Neural crest cell (in vitro differentiated cells): Measurements from ENCODE around the gene TTLL5. TPM values are rescaled to one million over a fixed set of nuclear protein-coding genes. Genes with fewer than 3 reads are reported as not detected.

Source experiments
- DNase-seq: peaks from one replicate; pipeline ENCODE4 v3.0.0; 2021; ENCODE audit warnings: low read depth, mixed read lengths, low spot score
- H3K27ac Mint-ChIP-seq: one replicate; pipeline ENCODE4 v1.8.0; 2021; ENCODE audit warnings: mild to moderate bottlenecking, mixed read lengths; ENCODE audit not compliant: unreplicated experiment
- H3K27me3 Mint-ChIP-seq: 2 replicates; pipeline ENCODE4 v1.8.0; 2021; ENCODE audit warnings: low read depth, mild to moderate bottlenecking, mixed read lengths
- H3K36me3 Mint-ChIP-seq: 2 replicates; pipeline ENCODE4 v1.8.0; 2021; ENCODE audit warnings: low read depth, mild to moderate bottlenecking, mixed read lengths
- H3K4me1 Mint-ChIP-seq: 2 replicates; pipeline ENCODE4 v1.8.0; 2021; ENCODE audit warnings: mixed read lengths
- H3K4me3 Mint-ChIP-seq: one replicate; pipeline ENCODE4 v1.8.0; 2021; ENCODE audit warnings: mild to moderate bottlenecking, mixed read lengths
- H3K9me3 Mint-ChIP-seq: 2 replicates; pipeline ENCODE4 v1.8.0; 2021; ENCODE audit warnings: mixed read lengths
- total RNA-seq: library from RNA; stranded (reverse); gene quantifications from 2 replicates; pipeline ENCODE4 v1.2.1, GENCODE V29; 2021
- TF ChIP-seq, protein P1 (sequence below): fragments of 200-600 bp; sonication (generic); conservative IDR thresholded peaks from 2 replicates; pipeline ENCODE4 v1.5.0; 2021; ENCODE audit warnings: antibody characterized with exemption, mild to moderate bottlenecking

The TTLL5 gene
- total RNA-seq, 1 donor from 2014 or later = 55.7 TPM

DNA sequence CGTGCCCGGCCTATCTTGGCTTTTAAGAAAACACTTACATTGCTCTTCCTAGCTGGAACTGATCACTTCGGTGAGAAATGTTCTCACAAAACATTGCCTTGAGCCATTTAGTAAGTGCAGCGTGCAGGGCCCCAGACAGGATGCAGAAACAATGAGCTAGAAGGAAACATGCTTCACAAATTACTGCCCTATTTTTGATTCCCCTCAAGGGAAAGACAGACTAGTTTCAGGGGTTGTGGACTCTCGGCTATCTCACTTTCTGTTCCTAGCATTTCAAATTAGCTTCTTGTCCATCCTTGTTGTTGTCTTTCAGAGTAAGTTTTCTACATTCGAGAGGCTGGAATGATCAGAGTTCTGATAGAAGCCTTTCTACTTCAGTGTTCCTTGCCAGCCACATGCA lies 299.2 kb downstream of the TTLL5 start:
- peaks cover 10% of the 10 kb centered on the region for H3K36me3 Mint-ChIP-seq
- no peak for DNase-seq
- no peaks in the 10 kb centered on the region for H3K9me3 Mint-ChIP-seq
- H3K4me1 Mint-ChIP-seq = peaks cover 5% of the 10 kb centered on the region
- no peak overlapping the region for H3K27ac Mint-ChIP-seq
- H3K27me3 Mint-ChIP-seq = no peaks in the 10 kb centered on the region
- TF ChIP-seq, protein P1, sequence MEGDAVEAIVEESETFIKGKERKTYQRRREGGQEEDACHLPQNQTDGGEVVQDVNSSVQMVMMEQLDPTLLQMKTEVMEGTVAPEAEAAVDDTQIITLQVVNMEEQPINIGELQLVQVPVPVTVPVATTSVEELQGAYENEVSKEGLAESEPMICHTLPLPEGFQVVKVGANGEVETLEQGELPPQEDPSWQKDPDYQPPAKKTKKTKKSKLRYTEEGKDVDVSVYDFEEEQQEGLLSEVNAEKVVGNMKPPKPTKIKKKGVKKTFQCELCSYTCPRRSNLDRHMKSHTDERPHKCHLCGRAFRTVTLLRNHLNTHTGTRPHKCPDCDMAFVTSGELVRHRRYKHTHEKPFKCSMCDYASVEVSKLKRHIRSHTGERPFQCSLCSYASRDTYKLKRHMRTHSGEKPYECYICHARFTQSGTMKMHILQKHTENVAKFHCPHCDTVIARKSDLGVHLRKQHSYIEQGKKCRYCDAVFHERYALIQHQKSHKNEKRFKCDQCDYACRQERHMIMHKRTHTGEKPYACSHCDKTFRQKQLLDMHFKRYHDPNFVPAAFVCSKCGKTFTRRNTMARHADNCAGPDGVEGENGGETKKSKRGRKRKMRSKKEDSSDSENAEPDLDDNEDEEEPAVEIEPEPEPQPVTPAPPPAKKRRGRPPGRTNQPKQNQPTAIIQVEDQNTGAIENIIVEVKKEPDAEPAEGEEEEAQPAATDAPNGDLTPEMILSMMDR = no peak
- H3K4me3 Mint-ChIP-seq = no peak overlapping the region

DNA sequence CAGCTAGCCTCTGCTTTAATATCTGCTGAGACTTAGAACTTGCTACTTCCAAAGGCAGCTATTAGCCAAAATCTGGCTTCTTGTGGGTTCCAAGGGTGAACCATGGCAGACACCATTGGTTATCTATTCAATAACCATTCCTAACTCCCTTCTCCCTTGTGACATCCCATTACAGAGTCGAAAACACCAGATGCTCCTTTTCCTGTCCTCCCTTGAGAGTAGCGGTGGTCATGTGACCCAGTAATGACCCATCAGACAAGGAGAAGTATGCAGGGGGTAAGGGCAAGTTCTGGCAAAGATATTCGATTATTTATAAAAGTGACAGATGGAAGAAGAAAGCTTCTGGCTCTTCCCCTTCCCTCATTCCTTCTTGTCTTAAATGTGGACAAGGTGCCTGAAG lies 300.6 kb downstream of the TTLL5 start:
- TF ChIP-seq, protein P1 = no peak

DNA sequence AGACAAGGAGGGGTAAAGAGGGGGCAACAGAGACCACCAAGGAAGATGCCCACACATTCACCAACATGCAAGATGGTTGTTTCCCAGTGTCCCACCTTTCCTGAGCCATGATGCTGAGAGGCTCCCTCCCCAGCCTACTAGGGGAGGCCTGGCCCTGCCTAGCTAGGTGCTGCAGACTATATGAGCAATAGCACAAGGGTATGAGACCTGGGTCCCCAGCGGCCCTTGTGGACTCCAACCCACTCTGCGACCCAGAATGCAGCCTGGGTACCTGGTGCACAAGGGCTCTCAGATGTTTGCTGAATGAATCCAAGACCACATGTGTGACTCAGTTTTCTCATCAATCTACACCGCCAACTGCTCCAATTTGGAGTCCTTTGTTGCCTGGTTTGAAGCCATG lies 306.8 kb downstream of the TTLL5 start:
- H3K36me3 Mint-ChIP-seq = peaks cover 7% of the 10 kb centered on the region

More for the DNA sequence above, 300.6 kb downstream of the TTLL5 start:
- Mint-ChIP-seq H3K36me3 (peaks cover 16% of the 10 kb centered on the region), H3K27me3 (no peaks in the 10 kb centered on the region), H3K4me3 (no peak overlapping the region), H3K4me1 (peaks cover 5% of the 10 kb centered on the region), H3K9me3 (no peaks in the 10 kb centered on the region), H3K27ac (no peak overlapping the region)
- no peak for DNase-seq

DNA sequence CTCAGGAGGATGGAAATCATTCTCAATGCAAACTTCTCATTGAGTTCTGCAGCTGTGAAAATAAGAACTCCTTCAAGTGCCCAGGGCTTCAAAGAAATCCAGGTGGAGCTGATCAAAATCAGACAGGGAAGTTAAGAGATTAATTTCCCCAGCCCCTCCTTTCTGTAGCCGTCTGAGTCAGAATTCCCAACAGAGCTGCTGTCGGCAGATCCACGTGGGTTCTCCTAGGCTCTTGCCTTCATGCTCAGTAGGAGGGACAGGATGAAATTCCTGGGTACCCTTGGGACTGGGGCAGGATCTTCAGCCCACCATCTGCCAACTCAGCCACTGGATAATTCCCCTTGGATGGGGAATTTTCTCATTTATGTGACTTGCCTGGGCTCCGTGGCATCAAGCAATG lies 307.4 kb downstream of the TTLL5 start:
- no peak overlapping the region for H3K4me3 Mint-ChIP-seq
- H3K4me1 Mint-ChIP-seq = peaks cover 6% of the 10 kb centered on the region
- DNase-seq = no peak
- TF ChIP-seq, protein P1 = no peak
- H3K27me3 Mint-ChIP-seq = no peaks in the 10 kb centered on the region
- H3K27ac Mint-ChIP-seq = no peak overlapping the region
- H3K36me3 Mint-ChIP-seq = peaks cover 7% of the 10 kb centered on the region
- no peaks in the 10 kb centered on the region for H3K9me3 Mint-ChIP-seq

More for the DNA sequence above, 306.8 kb downstream of the TTLL5 start:
- Mint-ChIP-seq H3K27ac (no peak overlapping the region), H3K4me3 (no peak overlapping the region), H3K27me3 (no peaks in the 10 kb centered on the region), H3K9me3 (no peaks in the 10 kb centered on the region), H3K4me1 (peaks cover 1% of the 10 kb centered on the region)
- DNase-seq = no peak
- TF ChIP-seq, protein P1 = no peak

DNA sequence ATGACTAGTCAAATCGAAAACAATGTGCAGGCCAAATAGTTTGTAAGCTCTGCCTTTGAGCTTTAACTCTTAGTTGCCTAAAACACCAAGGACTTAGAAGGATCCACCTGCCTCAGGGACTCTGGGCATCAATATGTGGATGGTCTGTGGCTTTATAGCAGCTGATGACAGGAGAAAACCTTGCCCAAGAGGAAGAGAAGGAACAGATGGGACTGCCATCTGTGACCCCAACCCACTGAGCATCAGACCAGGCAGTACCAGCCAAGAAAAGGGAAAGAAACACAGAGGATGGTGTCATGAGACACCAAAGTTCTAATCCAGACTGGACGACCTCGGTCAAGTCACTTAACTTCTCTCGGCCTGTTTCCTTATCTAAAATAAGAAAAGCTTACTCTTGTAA lies 308.1 kb downstream of the TTLL5 start:
- no peak for DNase-seq
- TF ChIP-seq, protein P1 = no peak
- H3K9me3 Mint-ChIP-seq = no peaks in the 10 kb centered on the region
- peaks cover 6% of the 10 kb centered on the region for H3K4me1 Mint-ChIP-seq
- no peak overlapping the region for H3K27ac Mint-ChIP-seq
- H3K27me3 Mint-ChIP-seq = no peaks in the 10 kb centered on the region
- no peak overlapping the region for H3K4me3 Mint-ChIP-seq
- peaks cover 7% of the 10 kb centered on the region for H3K36me3 Mint-ChIP-seq

DNA sequence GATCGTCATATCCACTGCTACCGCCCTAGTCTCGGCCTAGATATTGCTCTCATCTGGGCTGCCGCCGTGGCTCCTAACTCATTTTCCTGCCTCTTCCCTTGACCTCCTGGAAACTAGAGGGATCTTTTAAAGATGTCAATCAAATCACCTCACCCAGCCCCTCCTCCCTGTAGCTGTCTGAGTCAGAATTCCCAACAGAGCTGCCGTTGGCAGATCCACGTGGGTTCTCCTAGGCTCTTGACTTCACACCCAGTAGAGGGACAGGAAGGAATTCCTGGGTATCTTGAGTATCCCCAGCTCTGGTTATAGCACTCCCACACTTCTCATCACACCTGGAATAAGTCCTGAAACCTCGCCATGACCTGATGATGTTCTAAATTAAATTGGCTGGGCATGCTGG lies 308.8 kb downstream of the TTLL5 start:
- H3K9me3 Mint-ChIP-seq = no peaks in the 10 kb centered on the region
- peaks cover 6% of the 10 kb centered on the region for H3K4me1 Mint-ChIP-seq
- H3K36me3 Mint-ChIP-seq = peaks cover 7% of the 10 kb centered on the region
- no peak overlapping the region for H3K4me3 Mint-ChIP-seq
- no peak overlapping the region for H3K27ac Mint-ChIP-seq
- TF ChIP-seq, protein P1 = no peak
- H3K27me3 Mint-ChIP-seq = no peaks in the 10 kb centered on the region
- DNase-seq = no peak
